ENCODE results near the gene TMEM30B. TPM values are rescaled to one million over a fixed set of nuclear protein-coding genes. Genes with fewer than 3 reads are reported as not detected.

The TMEM30B gene
- total and polyA plus RNA-seq, 2 of the 13 experiments (the other 11 are each of a cell fraction or from before 2014, with no cell fraction given), result not detected

DNA sequence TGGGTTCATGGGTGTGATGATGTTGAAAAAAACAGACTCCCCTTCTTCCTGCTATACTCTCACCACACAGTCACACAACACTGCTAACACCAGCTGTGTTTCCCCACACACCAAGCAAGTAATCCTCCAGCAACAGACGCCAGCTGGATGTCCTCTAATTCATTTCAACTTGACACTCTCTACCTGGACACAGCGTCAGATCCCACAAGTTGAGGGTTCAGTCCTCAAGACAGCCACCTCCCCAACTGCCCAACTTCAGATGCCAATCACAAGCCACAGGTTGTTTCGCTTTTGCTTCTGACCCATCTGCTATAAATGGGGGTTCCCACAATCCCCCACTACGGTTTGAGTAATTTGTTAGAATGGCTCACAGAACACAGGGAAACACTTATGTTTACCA lies 49.3 kb downstream of the TMEM30B start (continued):
- TF ChIP-seq HNF4G (IDR thresholded peaks at IDR 0.05; ENCODE audit: borderline replicate concordance, low read depth, low read length) (no peak), HNF4G (CRISPR knock-in tag; IDR thresholded peaks at IDR 0.05; ENCODE audit: borderline replicate concordance, low read depth) (no peak), NRL (CRISPR knock-in tag; IDR thresholded peaks at IDR 0.05; ENCODE audit: borderline replicate concordance) (no peak), ZNF382 (CRISPR knock-in tag; IDR thresholded peaks at IDR 0.05; ENCODE audit: borderline replicate concordance) (no peak)

GRCh38 chr14:61229981-61230380 lies 51.2 kb downstream of the TMEM30B start:
- Histone ChIP-seq H3K27me3 (ENCODE audit: control insufficient read depth in 1 of 2, insufficient read depth in 2 of 2, low read length in 2 of 2) (peaks cover 0 to 15% of the 10 kb centered on the region in 2 experiments; a peak in 2 of 5 replicates), H3K79me2 (ENCODE audit: insufficient read depth, low read length) (no peaks in the 10 kb centered on the region), H3K27ac (ENCODE audit: extremely low read length, insufficient read depth, low read length) (no peak overlapping the region), H3K4me3 (replicated peaks in 1 of 3; ENCODE audit: insufficient read depth in 1 of 3, low read depth in 2 of 3, low read length in 3 of 3) (no peak overlapping the region), H3K36me3 (replicated peaks in 1 of 2; ENCODE audit: control insufficient read depth in 1 of 2, insufficient read depth in 2 of 2, low read length in 2 of 2) (no peaks in the 10 kb centered on the region), H3K4me1 (ENCODE audit: insufficient read depth, low read length) (no peaks in the 10 kb centered on the region), H4K20me1 (ENCODE audit: insufficient read depth, low read length) (no peaks in the 10 kb centered on the region), H3K4me2 (ENCODE audit: low read depth, low read length) (no peak overlapping the region), H3K9me3 (ENCODE audit: low read length) (no peaks in the 10 kb centered on the region), H2AFZ (ENCODE audit: low read length) (no peak overlapping the region), H3K9ac (ENCODE audit: insufficient read depth, low read depth, low read length) (no peak overlapping the region)
- no TSS peak for BruUV-seq (replicated peaks)
- no peak for FAIRE-seq
- POLR2A ChIA-PET, result no interaction called here
- TF ChIP-seq, protein P1, sequence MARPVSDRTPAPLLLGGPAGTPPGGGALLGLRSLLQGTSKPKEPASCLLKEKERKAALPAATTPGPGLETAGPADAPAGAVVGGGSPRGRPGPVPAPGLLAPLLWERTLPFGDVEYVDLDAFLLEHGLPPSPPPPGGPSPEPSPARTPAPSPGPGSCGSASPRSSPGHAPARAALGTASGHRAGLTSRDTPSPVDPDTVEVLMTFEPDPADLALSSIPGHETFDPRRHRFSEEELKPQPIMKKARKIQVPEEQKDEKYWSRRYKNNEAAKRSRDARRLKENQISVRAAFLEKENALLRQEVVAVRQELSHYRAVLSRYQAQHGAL (CRISPR knock-in tag; IDR thresholded peaks at IDR 0.05; ENCODE audit: not compliant biosample characterization), result no peak
- TF ChIP-seq ZNF17 (CRISPR knock-in tag; IDR thresholded peaks at IDR 0.05) (no peak), ZNF530 (CRISPR knock-in tag; IDR thresholded peaks at IDR 0.05; ENCODE audit: low read depth) (no peak), NONO (IDR thresholded peaks at IDR 0.05) (no peak), NONO (CRISPR knock-in tag; conservative IDR thresholded peaks at IDR 0.05) (no peak), IRF2 (CRISPR knock-in tag; IDR thresholded peaks at IDR 0.05) (no peak), ZNF788 (CRISPR knock-in tag; IDR thresholded peaks at IDR 0.05; ENCODE audit: borderline replicate concordance) (no peak), AGO2 (optimal IDR thresholded peaks at IDR 0.05; ENCODE audit: low read depth, low read length) (no peak), ZZZ3 (CRISPR knock-in tag; IDR thresholded peaks at IDR 0.05; ENCODE audit: borderline replicate concordance) (no peak), MAZ (IDR thresholded peaks at IDR 0.05; ENCODE audit: borderline replicate concordance, low read depth, low read length) (no peak), MAZ (CRISPR knock-in tag; IDR thresholded peaks at IDR 0.05; ENCODE audit: low read depth) (no peak), ZBTB42 (CRISPR knock-in tag; IDR thresholded peaks at IDR 0.05) (no peak)
- TF ChIP-seq, protein P2, sequence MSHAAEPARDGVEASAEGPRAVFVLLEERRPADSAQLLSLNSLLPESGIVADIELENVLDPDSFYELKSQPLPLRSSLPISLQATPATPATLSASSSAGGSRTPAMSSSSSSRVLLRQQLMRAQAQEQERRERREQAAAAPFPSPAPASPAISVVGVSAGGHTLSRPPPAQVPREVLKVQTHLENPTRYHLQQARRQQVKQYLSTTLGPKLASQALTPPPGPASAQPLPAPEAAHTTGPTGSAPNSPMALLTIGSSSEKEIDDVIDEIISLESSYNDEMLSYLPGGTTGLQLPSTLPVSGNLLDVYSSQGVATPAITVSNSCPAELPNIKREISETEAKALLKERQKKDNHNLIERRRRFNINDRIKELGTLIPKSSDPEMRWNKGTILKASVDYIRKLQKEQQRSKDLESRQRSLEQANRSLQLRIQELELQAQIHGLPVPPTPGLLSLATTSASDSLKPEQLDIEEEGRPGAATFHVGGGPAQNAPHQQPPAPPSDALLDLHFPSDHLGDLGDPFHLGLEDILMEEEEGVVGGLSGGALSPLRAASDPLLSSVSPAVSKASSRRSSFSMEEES (CRISPR knock-in tag; IDR thresholded peaks at IDR 0.05), result no peak
- DNase-seq (ENCODE audit: low spot score), result no peak
- WGBS (ENCODE audit: low lambda C conversion rate), result 46% methylated on average over 4 of the region's 4 CpGs
- intact Hi-C loops (cut with micrococcal nuclease; ENCODE audit: unreplicated experiment) (no loop called here), in situ Hi-C loops (cut with HindIII; ENCODE audit: extremely low pct_ligation_motif_present, low pct_unique_long_range_greater_than_20kb) (no loop called here)
- no peak for ATAC-seq
- CTCF ChIA-PET (ENCODE audit: low intra/inter-chr PET ratio, low total read pairs), result no interaction called here

All from HepG2 (cell line).